MM.1S (cell line): ENCODE data around the gene CCDC51.
"Not testable (repeated sequence)": the region's sequence is repeated elsewhere in the genome, so short reads cannot be mapped to it uniquely, and the experiment has no call there.

Experiments
- DNase-seq: peaks from one replicate; pipeline ENCODE4 v3.0.0-alpha.2; 2015
- H2AFZ ChIP-seq: fragments of 300-600 bp; sonication (generic); 2 replicates; pipeline ENCODE4 v1.6.0; 2016; ENCODE audit warnings: antibody characterized with exemption, low read length
- H3F3A ChIP-seq: fragments of 300-600 bp; sonication (generic); 2 replicates; pipeline ENCODE4 v1.6.1; 2016; ENCODE audit warnings: mild to moderate bottlenecking, antibody characterized with exemption, low read length, moderate library complexity, mixed read lengths; ENCODE audit not compliant: insufficient read depth
- H3K27ac ChIP-seq: fragments of 300-600 bp; sonication (generic); 2 replicates; pipeline ENCODE4 v1.5.1; 2016; ENCODE audit warnings: mild to moderate bottlenecking, low read length
- H3K27me3 ChIP-seq: fragments of 300-600 bp; sonication (generic); replicated peaks from 2 replicates; pipeline ENCODE4 v1.6.0; 2016; ENCODE audit warnings: low read length; ENCODE audit not compliant: insufficient read depth
- H3K36me3 ChIP-seq: fragments of 300-600 bp; sonication (generic); replicated peaks from 2 replicates; pipeline ENCODE4 v1.6.1; 2016; ENCODE audit warnings: mild to moderate bottlenecking, low read length, mixed read lengths; ENCODE audit not compliant: insufficient read depth
- H3K4me1 ChIP-seq: fragments of 300-600 bp; sonication (generic); 2 replicates; pipeline ENCODE4 v1.6.1; 2016; ENCODE audit warnings: low read length, mixed read lengths
- H3K4me2 ChIP-seq: fragments of 300-600 bp; sonication (generic); 2 replicates; pipeline ENCODE4 v1.6.0; 2016; ENCODE audit warnings: low read depth, low read length
- H3K4me3 ChIP-seq: fragments of 300-600 bp; sonication (generic); 2 replicates; pipeline ENCODE4 v1.5.1; 2016; ENCODE audit warnings: low read length, mixed read lengths
- H3K79me2 ChIP-seq: fragments of 300-600 bp; sonication (generic); 2 replicates; pipeline ENCODE4 v1.6.1; 2016; ENCODE audit warnings: mixed run types, low read length, mixed read lengths
- H3K9ac ChIP-seq: fragments of 300-600 bp; sonication (generic); 2 replicates; pipeline ENCODE4 v1.6.1; 2016; ENCODE audit warnings: low read length, mixed read lengths
- H3K9me2 ChIP-seq: fragments of 300-600 bp; sonication (generic); replicated peaks from 2 replicates; pipeline ENCODE4 v1.6.1; 2016; ENCODE audit warnings: mild to moderate bottlenecking, low read length, mixed read lengths; ENCODE audit not compliant: insufficient read depth
- H3K9me3 ChIP-seq: fragments of 300-600 bp; sonication (generic); replicated peaks from 2 replicates; pipeline ENCODE4 v1.6.1; 2016; ENCODE audit warnings: mild to moderate bottlenecking, low read length, mixed read lengths; ENCODE audit not compliant: insufficient read depth
- H4K20me1 ChIP-seq: fragments of 300-600 bp; sonication (generic); 2 replicates; pipeline ENCODE4 v1.6.1; 2016; ENCODE audit warnings: mild to moderate bottlenecking, low read length, moderate library complexity, mixed read lengths; ENCODE audit not compliant: insufficient read depth
- EZH2 ChIP-seq: fragments of 300-600 bp; sonication (generic); optimal IDR thresholded peaks from 2 replicates; pipeline ENCODE3; 2017; ENCODE audit warnings: low read depth, mild to moderate bottlenecking, antibody characterized with exemption, low read length, mixed read lengths
- EZH2phosphoT487 ChIP-seq: fragments of 300-600 bp; sonication (generic); IDR thresholded peaks from 2 replicates; pipeline ENCODE4 v1.6.1; 2018; ENCODE audit warnings: antibody characterized with exemption, low read length
- TF ChIP-seq, protein P1 (sequence below): fragments of 300-600 bp; sonication (generic); IDR thresholded peaks from 2 replicates; pipeline ENCODE4 v1.5.1; 2016; ENCODE audit warnings: antibody characterized with exemption, low read length, mixed read lengths

Gene CCDC51, protein sequence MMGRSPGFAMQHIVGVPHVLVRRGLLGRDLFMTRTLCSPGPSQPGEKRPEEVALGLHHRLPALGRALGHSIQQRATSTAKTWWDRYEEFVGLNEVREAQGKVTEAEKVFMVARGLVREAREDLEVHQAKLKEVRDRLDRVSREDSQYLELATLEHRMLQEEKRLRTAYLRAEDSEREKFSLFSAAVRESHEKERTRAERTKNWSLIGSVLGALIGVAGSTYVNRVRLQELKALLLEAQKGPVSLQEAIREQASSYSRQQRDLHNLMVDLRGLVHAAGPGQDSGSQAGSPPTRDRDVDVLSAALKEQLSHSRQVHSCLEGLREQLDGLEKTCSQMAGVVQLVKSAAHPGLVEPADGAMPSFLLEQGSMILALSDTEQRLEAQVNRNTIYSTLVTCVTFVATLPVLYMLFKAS

GRCh38 chr3:48439820-48440589 lies at the start of gene CCDC51, which contains the start of gene TMA7:
Gene CCDC51, minus strand, starts transcription at chr3:48440119. Its CDS starts 4,991 bp downstream, at chr3:48435128.
Gene TMA7, plus strand, starts transcription at chr3:48440257. Its CDS starts 40 bp downstream, at chr3:48440297.
- Histone ChIP-seq H3K4me3 (peak within 1 kb of the TSS; percentile 98), H4K20me1 (no peaks in the 10 kb centered on the region), H3K27me3 (no peaks in the 10 kb centered on the region), H3K9me2 (no peaks in the 10 kb centered on the region), H3K9me3 (no peaks in the 10 kb centered on the region), H3K27ac (peak within 1 kb of the TSS; percentile 65; the same call in 1 of the 2 replicates), H3K9ac (peak within 1 kb of the TSS; percentile 85), H3K36me3 (no peaks in the 10 kb centered on the region), H3K4me1 (peaks cover 12% of the 10 kb centered on the region), H2AFZ (peak within 1 kb of the TSS; percentile 99), H3F3A (peaks cover 19% of the 10 kb centered on the region), H3K79me2 (peaks cover 37% of the 10 kb centered on the region), H3K4me2 (peak within 1 kb of the TSS; percentile 84)
- TF ChIP-seq EZH2phosphoT487 (no peak), EZH2 (no peak)
- TF ChIP-seq, protein P1, sequence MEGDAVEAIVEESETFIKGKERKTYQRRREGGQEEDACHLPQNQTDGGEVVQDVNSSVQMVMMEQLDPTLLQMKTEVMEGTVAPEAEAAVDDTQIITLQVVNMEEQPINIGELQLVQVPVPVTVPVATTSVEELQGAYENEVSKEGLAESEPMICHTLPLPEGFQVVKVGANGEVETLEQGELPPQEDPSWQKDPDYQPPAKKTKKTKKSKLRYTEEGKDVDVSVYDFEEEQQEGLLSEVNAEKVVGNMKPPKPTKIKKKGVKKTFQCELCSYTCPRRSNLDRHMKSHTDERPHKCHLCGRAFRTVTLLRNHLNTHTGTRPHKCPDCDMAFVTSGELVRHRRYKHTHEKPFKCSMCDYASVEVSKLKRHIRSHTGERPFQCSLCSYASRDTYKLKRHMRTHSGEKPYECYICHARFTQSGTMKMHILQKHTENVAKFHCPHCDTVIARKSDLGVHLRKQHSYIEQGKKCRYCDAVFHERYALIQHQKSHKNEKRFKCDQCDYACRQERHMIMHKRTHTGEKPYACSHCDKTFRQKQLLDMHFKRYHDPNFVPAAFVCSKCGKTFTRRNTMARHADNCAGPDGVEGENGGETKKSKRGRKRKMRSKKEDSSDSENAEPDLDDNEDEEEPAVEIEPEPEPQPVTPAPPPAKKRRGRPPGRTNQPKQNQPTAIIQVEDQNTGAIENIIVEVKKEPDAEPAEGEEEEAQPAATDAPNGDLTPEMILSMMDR: no peak
- peak; percentile 99 for DNase-seq

DNA sequence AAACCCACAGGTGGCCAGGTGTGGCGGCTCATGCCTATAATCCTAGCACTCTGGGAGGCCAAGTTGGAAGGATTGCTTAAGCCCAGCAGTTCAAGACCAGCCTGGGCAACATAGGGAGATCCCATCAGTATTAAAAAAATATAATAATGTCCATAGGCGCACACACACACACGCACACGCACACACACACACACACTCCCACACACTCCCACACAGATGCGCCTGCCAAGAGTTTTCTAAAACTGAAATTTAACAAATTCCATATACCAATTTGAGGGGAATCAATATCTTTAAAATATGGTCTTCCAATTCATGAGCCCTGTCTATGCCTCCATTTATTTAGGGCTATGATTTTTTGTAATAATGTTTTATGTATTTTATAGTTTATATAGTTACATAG lies 47.0 kb upstream of the CCDC51 start:
- TF ChIP-seq EZH2 (no peak), EZH2phosphoT487 (no peak)
- TF ChIP-seq, protein P1: no peak
- no peak overlapping the region for H3K4me3 ChIP-seq
- H3K9ac ChIP-seq: no peak overlapping the region
- H3K4me2 ChIP-seq: no peak overlapping the region
- no peaks in the 10 kb centered on the region for H3K4me1 ChIP-seq
- 0 out of 2 replicates have a peak, but pooled peaks cover 3% of the 10 kb centered on the region for H3K27me3 ChIP-seq
- no peak for DNase-seq
- H2AFZ ChIP-seq: no peak overlapping the region
- H3K9me2 ChIP-seq: no peaks in the 10 kb centered on the region
- no peak overlapping the region for H3K27ac ChIP-seq
- H3F3A ChIP-seq: no peaks in the 10 kb centered on the region
- H3K79me2 ChIP-seq: no peaks in the 10 kb centered on the region
- H4K20me1 ChIP-seq: no peaks in the 10 kb centered on the region
- no peaks in the 10 kb centered on the region for H3K36me3 ChIP-seq
- H3K9me3 ChIP-seq: no peaks in the 10 kb centered on the region

- not testable (repeated sequence) for H3K4me1 ChIP-seq, H3K27ac ChIP-seq, H3K9ac ChIP-seq, H3K79me2 ChIP-seq, H3F3A ChIP-seq, H3K4me3 ChIP-seq, DNase-seq, H2AFZ ChIP-seq, H3K27me3 ChIP-seq, H3K9me2 ChIP-seq, H3K36me3 ChIP-seq, H3K9me3 ChIP-seq, H3K4me2 ChIP-seq, H4K20me1 ChIP-seq
These were observed 42.9 kb upstream of the CCDC51 start for GRCh38 chr3:48482822-48483221.

DNA sequence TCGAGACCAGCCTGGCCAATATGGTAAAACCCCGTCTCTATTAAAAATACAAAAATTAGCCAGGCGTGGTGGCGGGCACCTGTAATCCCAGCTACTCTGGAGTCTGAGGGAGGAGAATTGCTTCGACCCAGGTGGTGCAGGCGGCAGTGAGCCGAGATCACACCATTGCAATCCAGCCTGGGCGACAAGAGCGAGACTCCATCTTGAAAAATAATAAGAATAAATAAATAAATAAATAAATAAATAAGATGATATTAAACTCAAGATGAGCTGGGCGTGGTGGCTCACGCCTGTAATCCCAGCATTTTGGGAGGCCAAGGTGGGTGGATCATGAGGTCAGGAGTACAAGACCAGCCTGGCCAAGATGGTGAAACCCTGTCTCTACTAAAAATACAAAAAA lies 41.0 kb upstream of the CCDC51 start:
- H3K79me2 ChIP-seq, H3K4me1 ChIP-seq, H2AFZ ChIP-seq, H3K27ac ChIP-seq, H3K36me3 ChIP-seq, H3K4me3 ChIP-seq, H3K4me2 ChIP-seq, H3K9me3 ChIP-seq, H4K20me1 ChIP-seq, H3F3A ChIP-seq, H3K9ac ChIP-seq, H3K27me3 ChIP-seq, H3K9me2 ChIP-seq, DNase-seq: not testable (repeated sequence)
